AG09319 (cell line): Measurements from ENCODE around the gene THADA.

ENCODE experiments used
- DNase-seq: peaks from one replicate; pipeline ENCODE4 v3.0.0-alpha.2; 2010; ENCODE audit warnings: low read depth; ENCODE audit errors: extremely low read depth
- CTCF ChIP-seq: IDR thresholded peaks from 2 replicates; pipeline ENCODE4 v1.5.1; 2011; ENCODE audit warnings: low read depth, mild to moderate bottlenecking, inconsistent platforms, low read length, moderate library complexity

THADA gene

DNA sequence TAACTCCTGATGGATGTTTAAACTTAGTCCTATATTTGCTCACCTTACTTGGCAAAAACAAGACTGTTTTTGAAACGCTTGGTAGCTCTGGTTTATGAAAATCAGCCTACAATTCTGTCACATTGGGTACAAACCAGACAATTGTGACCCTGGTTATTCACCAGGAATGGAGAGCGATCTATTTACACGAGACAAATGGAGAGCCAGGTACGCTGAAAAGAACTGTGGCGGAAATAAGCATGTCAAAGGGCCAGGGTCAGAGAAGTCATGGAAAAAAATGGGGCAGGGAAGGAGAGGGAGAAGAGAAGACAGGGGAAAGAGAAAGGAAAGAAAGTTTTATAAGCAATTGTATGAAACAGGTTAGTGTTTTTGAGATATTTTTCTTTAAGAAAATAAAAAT is 250.0 kb downstream of the THADA start:
- DNase-seq = no peak
- TF ChIP-seq CTCF = no peak

DNA sequence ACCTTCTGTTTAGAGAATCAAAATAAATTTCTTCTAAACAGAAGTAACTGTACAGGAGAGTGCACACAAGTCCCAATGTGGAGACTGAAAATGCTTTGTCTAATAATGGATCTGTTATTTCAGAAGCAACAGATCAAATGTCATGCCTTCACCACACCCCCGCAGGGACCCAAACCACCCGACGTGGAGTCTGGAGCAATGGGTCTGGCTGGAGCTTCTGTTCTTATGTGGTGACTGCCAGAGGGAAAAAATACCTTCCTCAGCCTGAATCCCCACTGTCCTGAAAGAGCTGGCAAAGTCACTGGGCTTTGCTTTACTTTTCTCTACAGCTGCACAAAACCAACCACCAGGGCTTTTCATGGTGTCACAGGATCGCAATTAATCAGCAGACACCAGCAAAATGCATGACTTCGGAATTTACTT is 250.4 kb downstream of the THADA start:
- DNase-seq = no peak
- TF ChIP-seq CTCF = no peak

GRCh38 chr2:43344868-43345373 is 250.9 kb downstream of the THADA start:
- TF ChIP-seq CTCF = no peak

GRCh38 chr2:43343573-43344304 is 252.1 kb downstream of the THADA start:
- TF ChIP-seq CTCF = no peak
- DNase-seq = peak; percentile 67

More at GRCh38 chr2:43344868-43345373, 250.9 kb downstream of the THADA start:
- DNase-seq = no peak

DNA sequence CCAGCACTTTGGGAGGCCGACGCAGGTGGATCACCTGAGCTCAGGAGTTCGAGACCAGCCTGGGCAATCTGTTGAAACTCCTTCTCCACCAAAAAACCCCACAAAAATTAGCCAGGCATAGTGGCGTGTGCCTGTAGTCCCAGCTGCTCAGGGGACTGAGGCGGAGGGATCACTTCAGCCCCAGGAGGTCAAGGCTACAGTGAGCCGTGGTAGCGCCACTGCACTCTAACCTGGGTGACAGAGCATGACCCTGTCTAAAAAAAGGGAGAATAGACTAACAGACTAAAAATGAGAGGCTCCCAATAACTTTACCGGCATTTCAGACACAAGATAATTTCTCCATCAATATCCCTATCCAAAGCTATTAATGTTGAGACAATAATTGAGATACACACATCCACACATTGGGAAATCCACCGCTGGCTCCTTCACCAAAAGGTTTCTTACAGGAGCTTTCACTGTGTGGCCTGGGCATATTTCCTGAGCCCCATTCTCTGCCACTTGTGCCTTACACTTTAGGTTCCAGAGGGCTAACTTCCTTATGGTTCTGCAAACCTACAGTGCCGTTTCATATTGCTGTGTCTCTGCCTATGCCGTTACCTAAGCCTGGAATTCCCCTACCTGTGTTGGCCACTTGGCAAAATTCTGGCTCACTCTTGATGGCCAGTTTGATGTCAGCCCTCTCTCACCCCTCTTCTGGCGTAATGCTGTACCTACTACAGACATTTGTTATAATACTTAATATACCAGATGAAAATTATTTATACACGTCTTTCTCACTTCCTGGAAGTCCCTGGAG is 253.7 kb downstream of the THADA start:
- DNase-seq = no peak
- TF ChIP-seq CTCF = no peak

DNA sequence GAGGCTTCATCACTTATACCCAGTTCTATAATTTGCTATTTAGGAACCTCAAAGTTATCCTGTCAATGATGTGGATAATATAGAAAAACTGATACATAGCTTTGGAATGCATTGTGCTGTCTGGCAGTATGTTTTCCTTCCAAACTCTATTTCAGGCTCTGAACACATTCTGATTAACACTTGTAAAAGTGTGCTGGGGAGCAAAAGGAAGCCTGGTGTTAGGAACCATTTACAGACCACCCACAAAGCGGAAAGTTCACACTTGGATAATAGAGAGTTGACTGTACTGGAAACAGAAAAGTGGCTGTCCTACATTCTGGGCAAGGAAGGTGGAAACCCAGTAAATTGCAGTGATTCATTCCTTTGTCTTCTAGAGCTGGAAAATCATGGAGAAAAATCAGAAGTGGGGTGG is 254.9 kb downstream of the THADA start:
- no peak for DNase-seq
- TF ChIP-seq CTCF = no peak

DNA sequence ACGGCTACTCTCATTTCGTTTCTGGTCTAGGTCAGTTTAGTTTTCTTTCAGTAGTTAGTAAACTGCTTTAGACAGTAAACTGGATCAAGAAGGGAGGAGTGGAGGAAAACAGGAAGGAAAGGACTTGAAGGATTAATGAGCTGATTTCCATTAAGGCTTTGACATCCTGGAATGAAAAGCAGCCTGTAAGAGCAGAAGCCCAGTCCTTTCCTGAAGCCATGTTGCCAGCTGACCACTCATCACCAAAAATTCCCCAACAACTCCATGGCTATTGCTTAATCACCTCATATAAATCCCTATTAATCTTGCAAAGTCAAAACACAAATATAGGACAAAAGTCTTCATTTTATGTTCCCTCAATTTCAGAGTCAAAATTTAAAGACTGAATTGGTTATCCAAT is 255.8 kb downstream of the THADA start:
- TF ChIP-seq CTCF = no peak
- no peak for DNase-seq
